Transverse colon (tissue), 4 donors: ENCODE data around the gene TLK1. TPM values are rescaled to one million over a fixed set of nuclear protein-coding genes. Genes with fewer than 3 reads are reported as not detected.

Experiments used
- DNase-seq: peaks from one replicate; pipeline ENCODE4 v3.0.0-alpha.2; 2019
- H3K27ac ChIP-seq, 4 donors: fragments of 200-600 bp; sonication (generic); 2 replicates each; pipeline ENCODE4 v1.5.1; 2016 to 2018; ENCODE audit warnings: inconsistent platforms in 4 of 4
- H3K27me3 ChIP-seq: fragments of 200-600 bp; sonication (generic); 2 replicates; pipeline ENCODE4 v1.5.1; 2017; ENCODE audit warnings: inconsistent platforms
- H3K36me3 ChIP-seq, 4 donors: fragments of 200-600 bp; sonication (generic); 2 replicates each; pipeline ENCODE4 v1.5.1; 2017 to 2019; ENCODE audit warnings: inconsistent platforms in 4 of 4
- H3K4me1 ChIP-seq, 4 donors: fragments of 200-600 bp; sonication (generic); 2 replicates each; pipeline ENCODE4 v1.5.1; 2017 to 2020; ENCODE audit warnings: inconsistent platforms in 4 of 4
- H3K4me3 ChIP-seq, 4 donors: fragments of 200-600 bp; sonication (generic); 1 replicate in 1 of 4; 2 replicates in 3 of 4; pipeline versions ENCODE4 v1.5.1 to v1.6.1; 2017 to 2019; ENCODE audit warnings: inconsistent platforms in 4 of 4
- H3K9me3 ChIP-seq, 2 donors: fragments of 200-600 bp; sonication (generic); 2 replicates each; pipeline ENCODE4 v1.5.1; 2017 to 2019; ENCODE audit warnings: inconsistent platforms in 2 of 2
- CTCF ChIP-seq, 5 experiments: fragments of 200-600 bp in 3 of 5; fragments of 450-650 bp in 2 of 5; sonication (generic) in 3 of 5; IDR thresholded peaks; 1 replicate in 2 of 5; 2 replicates in 3 of 5; pipeline ENCODE4 v1.5.1; 2016 to 2017; ENCODE audit warnings: antibody characterized with exemption in 5 of 5, inconsistent platforms in 3 of 5, mild to moderate bottlenecking in 2 of 5, moderate library complexity in 1 of 5
- EP300 ChIP-seq: sonication (generic); formaldehyde crosslinking; IDR thresholded peaks from one replicate; pipeline ENCODE4 v1.6.1; 2017; ENCODE audit warnings: antibody characterized with exemption, low read depth
- POLR2A ChIP-seq: fragments of 450-650 bp; IDR thresholded peaks from one replicate; pipeline ENCODE4 v1.6.1; 2016; ENCODE audit warnings: antibody characterized with exemption, mild to moderate bottlenecking, moderate library complexity
- POLR2AphosphoS5 ChIP-seq, 3 donors: sonication (generic); formaldehyde crosslinking; IDR thresholded peaks; one replicate each; pipeline ENCODE4 v1.6.1; 2016; ENCODE audit warnings: antibody characterized with exemption in 3 of 3
- WGBS, 2 donors: methylation state at CpG; one replicate each; pipeline ENCODE4 v1.1.5; 2018; ENCODE audit warnings: low coverage in 1 of 2; 5-methylcytosine and 5-hydroxymethylcytosine counted together
- in situ Hi-C, 4 donors: fragments of 200-750 bp; cut with MboI; loops; one replicate each; pipeline versions ENCODE4 v1.15.0 to v1.15.1; 2017; ENCODE audit warnings: low sequenced_read_pairs in 3 of 4, low pct_ligation_motif_present in 1 of 4, low pct_unique_long_range_greater_than_20kb in 1 of 4
- intact Hi-C: fragments of 100-400 bp; cut with DNase I; formaldehyde crosslinking; loops from one replicate; pipeline ENCODE4 v1.15.1; 2023; ENCODE audit warnings: low total_unique reads
- total RNA-seq, 4 donors: library from RNA; depleted of rRNA; stranded (reverse); fragments of >200 nt; gene quantifications; one replicate each; pipeline ENCODE4 v1.1.0, GENCODE V29; 2016

The TLK1 gene
- total RNA-seq, 4 donors from 2014 or later, result 39.6 to 76.3 (median 53.2) TPM

- no peak overlapping the region for H3K27ac ChIP-seq
- H3K27me3 ChIP-seq, result no peaks in the 10 kb centered on the region
- no peak overlapping the region for H3K4me3 ChIP-seq
- TF ChIP-seq CTCF (IDR thresholded peaks at IDR 0.05), result no peak
- TF ChIP-seq POLR2A, result no peak
- no peak for TF ChIP-seq POLR2AphosphoS5 (IDR thresholded peaks at IDR 0.05)
- TF ChIP-seq EP300, result no peak
- peaks cover 0 to 59% (median 16%) of the 10 kb centered on the region in 4 donors for H3K36me3 ChIP-seq
- in situ Hi-C loops (no loop called here), intact Hi-C loops (no loop called here)
- no peaks in the 10 kb centered on the region for H3K9me3 ChIP-seq
- no peaks in the 10 kb centered on the region for H3K4me1 ChIP-seq
- no peak for DNase-seq
- WGBS, 2 donors, result 87 to 93% methylated on average over 2 of the region's 2 CpGs
These were observed 124.2 kb downstream of the TLK1 start for GRCh38 chr2:171036532-171036931.

GRCh38 chr2:171034315-171034714, 126.4 kb downstream of the TLK1 start:
- Histone ChIP-seq H3K4me1 (no peaks in the 10 kb centered on the region), H3K4me3 (no peak overlapping the region), H3K9me3 (no peaks in the 10 kb centered on the region), H3K27ac (no peak overlapping the region), H3K27me3 (no peaks in the 10 kb centered on the region), H3K36me3 (peaks cover 0 to 42% (median 15%) of the 10 kb centered on the region in 4 donors)
- intact Hi-C loops, result no loop called here
- no peak for DNase-seq
- TF ChIP-seq POLR2A (no peak), EP300 (no peak), CTCF (IDR thresholded peaks at IDR 0.05) (no peak), POLR2AphosphoS5 (IDR thresholded peaks at IDR 0.05) (no peak)
- in situ Hi-C loops, result no loop called here
- 22 to 27% methylated on average over 2 of the region's 2 CpGs for WGBS, 2 donors

- no peaks in the 10 kb centered on the region for H3K9me3 ChIP-seq
- WGBS, 2 donors, result 67 to 86% methylated on average over 2 to 3 of the region's 3 CpGs
- H3K36me3 ChIP-seq, result peaks cover 0 to 16% (median 5%) of the 10 kb centered on the region in 4 donors
- no peak for DNase-seq
- TF ChIP-seq CTCF (IDR thresholded peaks at IDR 0.05) (no peak), POLR2A (no peak), EP300 (no peak), POLR2AphosphoS5 (IDR thresholded peaks at IDR 0.05) (no peak)
- H3K4me3 ChIP-seq, result no peak overlapping the region
- H3K4me1 ChIP-seq, result peaks cover 0 to 4% (median 0%) of the 10 kb centered on the region in 4 donors
- intact Hi-C loops (no loop called here), in situ Hi-C loops (no loop called here)
- no peak overlapping the region for H3K27ac ChIP-seq
- H3K27me3 ChIP-seq, result no peaks in the 10 kb centered on the region
These were observed 135.5 kb downstream of the TLK1 start for GRCh38 chr2:171025214-171025613.

GRCh38 chr2:171018522-171018921, 142.2 kb downstream of the TLK1 start:
- 74 to 80% methylated on average over 1 of the region's 1 CpG for WGBS, 2 donors
- no peak for DNase-seq
- Histone ChIP-seq H3K4me3 (no peak overlapping the region), H3K4me1 (peaks cover 0 to 4% (median 0%) of the 10 kb centered on the region in 4 donors), H3K9me3 (no peaks in the 10 kb centered on the region), H3K27ac (no peak overlapping the region), H3K36me3 (peaks cover 0 to 16% (median 7%) of the 10 kb centered on the region in 4 donors), H3K27me3 (no peaks in the 10 kb centered on the region)
- in situ Hi-C loops, result no loop called here
- intact Hi-C loops, result no loop called here
- TF ChIP-seq POLR2A (no peak), POLR2AphosphoS5 (IDR thresholded peaks at IDR 0.05) (no peak), EP300 (no peak), CTCF (IDR thresholded peaks at IDR 0.05) (no peak)
